ENCODE data around the gene VPS54.
"Not testable (repeated sequence)": the region's sequence is repeated elsewhere in the genome, so short reads cannot be mapped to it uniquely, and the experiment has no call there.

The VPS54 gene

DNA sequence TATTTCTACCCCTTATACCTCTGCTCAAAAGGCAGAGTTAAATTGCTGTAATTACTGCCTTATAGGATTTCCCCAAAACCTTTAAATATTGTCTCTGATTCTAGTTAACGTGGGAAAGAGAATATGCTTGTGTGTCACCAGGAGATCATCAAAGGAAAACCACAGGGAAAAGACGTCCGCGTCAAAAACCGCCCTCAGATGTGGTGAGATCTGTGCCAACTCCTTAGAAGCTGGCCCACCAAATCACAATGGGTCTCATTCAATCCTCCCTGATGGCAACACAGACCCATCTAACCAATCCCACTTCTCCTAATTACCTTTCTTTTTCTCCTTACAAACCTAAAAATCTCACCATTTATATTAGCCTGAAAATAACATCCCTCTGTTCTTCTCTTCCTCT is 25.4 kb downstream of the VPS54 start:
- H3K9me3 ChIP-seq = no peaks in the 10 kb centered on the region
- no peak overlapping the region for H3K4me3 ChIP-seq (ENCODE audit: low read depth in 1 of 2, low read length in 1 of 2)
- no peaks in the 10 kb centered on the region for H3K36me3 ChIP-seq
- H3K4me1 ChIP-seq (ENCODE audit: control insufficient read depth in 1 of 2, insufficient read depth in 1 of 2, low read depth in 1 of 2, low read length in 1 of 2) = peaks cover 0 to 3% of the 10 kb centered on the region in 2 experiments
- no peaks in the 10 kb centered on the region for H3K27me3 ChIP-seq
- TF ChIP-seq, protein P1, sequence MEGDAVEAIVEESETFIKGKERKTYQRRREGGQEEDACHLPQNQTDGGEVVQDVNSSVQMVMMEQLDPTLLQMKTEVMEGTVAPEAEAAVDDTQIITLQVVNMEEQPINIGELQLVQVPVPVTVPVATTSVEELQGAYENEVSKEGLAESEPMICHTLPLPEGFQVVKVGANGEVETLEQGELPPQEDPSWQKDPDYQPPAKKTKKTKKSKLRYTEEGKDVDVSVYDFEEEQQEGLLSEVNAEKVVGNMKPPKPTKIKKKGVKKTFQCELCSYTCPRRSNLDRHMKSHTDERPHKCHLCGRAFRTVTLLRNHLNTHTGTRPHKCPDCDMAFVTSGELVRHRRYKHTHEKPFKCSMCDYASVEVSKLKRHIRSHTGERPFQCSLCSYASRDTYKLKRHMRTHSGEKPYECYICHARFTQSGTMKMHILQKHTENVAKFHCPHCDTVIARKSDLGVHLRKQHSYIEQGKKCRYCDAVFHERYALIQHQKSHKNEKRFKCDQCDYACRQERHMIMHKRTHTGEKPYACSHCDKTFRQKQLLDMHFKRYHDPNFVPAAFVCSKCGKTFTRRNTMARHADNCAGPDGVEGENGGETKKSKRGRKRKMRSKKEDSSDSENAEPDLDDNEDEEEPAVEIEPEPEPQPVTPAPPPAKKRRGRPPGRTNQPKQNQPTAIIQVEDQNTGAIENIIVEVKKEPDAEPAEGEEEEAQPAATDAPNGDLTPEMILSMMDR (IDR thresholded peaks at IDR 0.05) = no peak
- H3K27ac ChIP-seq = no peak overlapping the region

- H3K9me3 ChIP-seq; H3K4me1 ChIP-seq (ENCODE audit: control insufficient read depth in 1 of 2, insufficient read depth in 1 of 2, low read depth in 1 of 2, low read length in 1 of 2); H3K4me3 ChIP-seq (ENCODE audit: low read depth in 1 of 2, low read length in 1 of 2); H3K27ac ChIP-seq; H3K36me3 ChIP-seq; H3K27me3 ChIP-seq: not testable (repeated sequence)
Measured at GRCh38 chr2:63993130-63993584, 26.1 kb downstream of the VPS54 start.

DNA sequence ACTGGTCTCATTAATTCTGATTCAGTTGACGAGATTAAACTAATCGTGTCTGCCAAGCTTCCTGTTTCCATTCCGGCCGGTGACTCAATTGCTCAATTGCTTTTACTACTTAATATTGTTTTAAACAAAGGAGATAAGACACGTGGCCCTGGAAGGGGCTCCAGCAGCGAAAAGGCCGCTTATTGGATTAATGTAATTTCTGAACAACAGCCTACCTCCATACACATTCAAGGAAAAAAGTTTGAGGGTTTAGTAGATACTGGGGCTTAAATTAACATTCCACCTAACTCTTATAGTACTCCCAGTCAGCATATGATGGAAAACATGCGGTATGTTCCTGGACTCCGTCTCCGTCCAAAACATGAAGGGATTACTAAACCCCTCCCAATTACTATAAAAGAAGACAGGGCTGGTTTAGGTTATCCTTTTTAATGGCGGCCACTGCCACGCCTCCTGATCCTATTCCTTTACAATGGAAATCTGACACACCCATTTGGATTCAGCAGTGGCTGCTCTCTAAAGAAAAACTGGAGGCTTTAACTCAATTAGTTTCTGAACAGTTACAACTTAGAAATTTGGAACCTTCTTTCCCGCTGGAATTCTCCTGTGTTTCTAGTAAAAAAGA is 27.1 kb downstream of the VPS54 start:
- no peaks in the 10 kb centered on the region for H3K36me3 ChIP-seq
- TF ChIP-seq, protein P1 (IDR thresholded peaks at IDR 0.05) = no peak
- H3K9me3 ChIP-seq = no peaks in the 10 kb centered on the region
- H3K27me3 ChIP-seq = no peaks in the 10 kb centered on the region
- no peaks in the 10 kb centered on the region for H3K4me1 ChIP-seq (ENCODE audit: control insufficient read depth in 1 of 2, insufficient read depth in 1 of 2, low read depth in 1 of 2, low read length in 1 of 2)
- no peak overlapping the region for H3K27ac ChIP-seq
- no peak overlapping the region for H3K4me3 ChIP-seq (ENCODE audit: low read depth in 1 of 2, low read length in 1 of 2)

- H3K9me3 ChIP-seq; H3K36me3 ChIP-seq; H3K4me1 ChIP-seq (ENCODE audit: control insufficient read depth in 1 of 2, insufficient read depth in 1 of 2, low read depth in 1 of 2, low read length in 1 of 2); H3K4me3 ChIP-seq (ENCODE audit: low read depth in 1 of 2, low read length in 1 of 2); H3K27ac ChIP-seq; H3K27me3 ChIP-seq: not testable (repeated sequence)
Measured at GRCh38 chr2:63991173-63991999, 27.8 kb downstream of the VPS54 start.

GRCh38 chr2:63990072-63990471 is 29.2 kb downstream of the VPS54 start:
- no peak overlapping the region for H3K4me3 ChIP-seq (ENCODE audit: low read depth in 1 of 2, low read length in 1 of 2)
- no peaks in the 10 kb centered on the region for H3K27me3 ChIP-seq
- no peaks in the 10 kb centered on the region for H3K36me3 ChIP-seq
- no peak overlapping the region for H3K27ac ChIP-seq
- H3K4me1 ChIP-seq (ENCODE audit: control insufficient read depth in 1 of 2, insufficient read depth in 1 of 2, low read depth in 1 of 2, low read length in 1 of 2) = peaks cover 6 to 7% of the 10 kb centered on the region in 2 experiments
- H3K9me3 ChIP-seq = no peaks in the 10 kb centered on the region
- TF ChIP-seq, protein P1 (IDR thresholded peaks at IDR 0.05) = no peak

- H3K36me3 ChIP-seq; H3K9me3 ChIP-seq; H3K27ac ChIP-seq; H3K27me3 ChIP-seq; H3K4me3 ChIP-seq (ENCODE audit: low read depth in 1 of 2, low read length in 1 of 2): not testable (repeated sequence)
- H3K4me1 ChIP-seq (ENCODE audit: control insufficient read depth in 1 of 2, insufficient read depth in 1 of 2, low read depth in 1 of 2, low read length in 1 of 2) = peaks cover 17 to 18% of the 10 kb centered on the region in 2 experiments
Measured at GRCh38 chr2:63988842-63989436, 30.3 kb downstream of the VPS54 start.

Measured in neutrophil (primary cell).